IMR-90 (cell line): ENCODE results near the gene LTC4S.

ENCODE experiments used
- CTCF ChIP-seq: conservative IDR thresholded peaks from 2 replicates; pipeline ENCODE4 v1.5.1; 2012; ENCODE audit warnings: mild to moderate bottlenecking, low read depth, low read length, improper control_type of control experiment
- MXI1 ChIP-seq: IDR thresholded peaks from 2 replicates; pipeline ENCODE4 v1.6.1; 2012; ENCODE audit warnings: low read depth, mild to moderate bottlenecking, low read length, moderate library complexity, borderline replicate concordance
- POLR2A ChIP-seq: IDR thresholded peaks from 2 replicates; pipeline ENCODE4 v1.6.1; 2012; ENCODE audit warnings: mild to moderate bottlenecking, low read depth, low read length
- SMC3 ChIP-seq: fragments of 150-350 bp; IDR thresholded peaks from 2 replicates; pipeline ENCODE4 v1.6.1; 2016; ENCODE audit warnings: low read depth, mild to moderate bottlenecking, antibody characterized with exemption, low read length, moderate library complexity

GRCh38 chr5:179788193-179788854, 5.5 kb upstream of the LTC4S start:
- TF ChIP-seq POLR2A: no peak
- TF ChIP-seq CTCF: no peak
- TF ChIP-seq MXI1: no peak
- no peak for TF ChIP-seq SMC3
